RWPE2 (cell line): Measurements from ENCODE around the gene ZFAND3.
"Not testable (repeated sequence)": the region's sequence is repeated elsewhere in the genome, so short reads cannot be mapped to it uniquely, and the experiment has no call there.

ENCODE experiments used
- ATAC-seq: fragments of 200-7000 bp; cut with Tn5 transposase; 3 replicates; pipeline ENCODE4 v1.9.1; 2021; ENCODE audit warnings: low read depth
- DNase-seq: peaks from one replicate; pipeline ENCODE4 v3.0.0-alpha.2; 2020; ENCODE audit warnings: low spot score
- H3K27ac ChIP-seq: fragments of 450-650 bp; 2 replicates; pipeline ENCODE4 v1.5.1; 2017; ENCODE audit warnings: mild to moderate bottlenecking; ENCODE audit not compliant: poor library complexity, severe bottlenecking
- H3K27me3 ChIP-seq: fragments of 250-450 bp; sonication (Bioruptor Pico); 2 replicates; pipeline ENCODE4 v1.5.1; 2021; ENCODE audit warnings: mild to moderate bottlenecking, moderate library complexity; ENCODE audit not compliant: insufficient read depth, poor library complexity, severe bottlenecking
- H3K36me3 ChIP-seq: fragments of 250-450 bp; sonication (Bioruptor Pico); 2 replicates; pipeline ENCODE4 v1.5.1; 2020; ENCODE audit warnings: low read depth, mild to moderate bottlenecking, moderate library complexity
- H3K4me1 ChIP-seq: fragments of 250-450 bp; sonication (Bioruptor Pico); 2 replicates; pipeline ENCODE4 v1.5.1; 2021; ENCODE audit warnings: mild to moderate bottlenecking, moderate library complexity; ENCODE audit not compliant: insufficient read depth, poor library complexity, severe bottlenecking
- H3K4me3 ChIP-seq: fragments of 250-450 bp; sonication (Bioruptor Pico); 2 replicates; pipeline ENCODE4 v1.5.1; 2021; ENCODE audit warnings: mild to moderate bottlenecking, moderate library complexity; ENCODE audit not compliant: severe bottlenecking
- H3K9me3 ChIP-seq: fragments of 250-450 bp; sonication (Bioruptor Pico); 2 replicates; pipeline ENCODE4 v1.5.1; 2021; ENCODE audit warnings: mild to moderate bottlenecking, moderate library complexity; ENCODE audit not compliant: severe bottlenecking
- TF ChIP-seq, protein P1 (sequence below): fragments of 450-650 bp; IDR thresholded peaks from one replicate; pipeline ENCODE4 v1.5.1; 2017; ENCODE audit warnings: mild to moderate bottlenecking, moderate library complexity; ENCODE audit not compliant: poor library complexity, severe bottlenecking

The ZFAND3 gene

GRCh38 chr6:37943436-37944058, 124.0 kb downstream of the ZFAND3 start:
- no peak overlapping the region for H3K27ac ChIP-seq
- no peaks in the 10 kb centered on the region for H3K36me3 ChIP-seq
- H3K4me1 ChIP-seq, result peaks cover 3% of the 10 kb centered on the region
- ATAC-seq, result no peak
- no peaks in the 10 kb centered on the region for H3K27me3 ChIP-seq
- TF ChIP-seq, protein P1, sequence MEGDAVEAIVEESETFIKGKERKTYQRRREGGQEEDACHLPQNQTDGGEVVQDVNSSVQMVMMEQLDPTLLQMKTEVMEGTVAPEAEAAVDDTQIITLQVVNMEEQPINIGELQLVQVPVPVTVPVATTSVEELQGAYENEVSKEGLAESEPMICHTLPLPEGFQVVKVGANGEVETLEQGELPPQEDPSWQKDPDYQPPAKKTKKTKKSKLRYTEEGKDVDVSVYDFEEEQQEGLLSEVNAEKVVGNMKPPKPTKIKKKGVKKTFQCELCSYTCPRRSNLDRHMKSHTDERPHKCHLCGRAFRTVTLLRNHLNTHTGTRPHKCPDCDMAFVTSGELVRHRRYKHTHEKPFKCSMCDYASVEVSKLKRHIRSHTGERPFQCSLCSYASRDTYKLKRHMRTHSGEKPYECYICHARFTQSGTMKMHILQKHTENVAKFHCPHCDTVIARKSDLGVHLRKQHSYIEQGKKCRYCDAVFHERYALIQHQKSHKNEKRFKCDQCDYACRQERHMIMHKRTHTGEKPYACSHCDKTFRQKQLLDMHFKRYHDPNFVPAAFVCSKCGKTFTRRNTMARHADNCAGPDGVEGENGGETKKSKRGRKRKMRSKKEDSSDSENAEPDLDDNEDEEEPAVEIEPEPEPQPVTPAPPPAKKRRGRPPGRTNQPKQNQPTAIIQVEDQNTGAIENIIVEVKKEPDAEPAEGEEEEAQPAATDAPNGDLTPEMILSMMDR, result no peak
- no peaks in the 10 kb centered on the region for H3K9me3 ChIP-seq
- no peak for DNase-seq
- no peak overlapping the region for H3K4me3 ChIP-seq

DNA sequence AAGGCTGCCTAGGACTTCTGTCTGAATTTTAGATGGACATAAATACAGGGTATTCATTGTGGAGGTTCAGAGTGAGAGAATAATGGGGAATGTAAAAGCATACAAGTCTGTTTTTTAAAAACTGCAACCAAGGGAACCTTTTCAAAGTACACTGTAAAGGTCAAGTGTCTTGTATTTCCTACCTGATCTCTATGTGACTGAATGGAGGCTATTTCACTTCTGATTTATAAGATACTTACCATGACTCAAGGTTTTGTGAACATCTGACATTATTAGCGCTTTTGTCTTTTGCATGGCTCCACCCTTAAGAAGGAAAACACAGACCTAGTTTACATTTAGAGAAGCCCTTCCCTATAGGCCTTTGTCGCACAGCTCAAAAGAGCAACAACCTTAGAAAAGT, 126.5 kb downstream of the ZFAND3 start:
- TF ChIP-seq, protein P1, result no peak

GRCh38 chr6:37947468-37947867, 127.9 kb downstream of the ZFAND3 start:
- ATAC-seq, result no peak
- DNase-seq, result no peak
- TF ChIP-seq, protein P1, result no peak
- no peaks in the 10 kb centered on the region for H3K9me3 ChIP-seq
- no peak overlapping the region for H3K27ac ChIP-seq
- H3K36me3 ChIP-seq, result no peaks in the 10 kb centered on the region
- H3K4me1 ChIP-seq, result peaks cover under 1% of the 10 kb centered on the region
- H3K4me3 ChIP-seq, result no peak overlapping the region
- H3K27me3 ChIP-seq, result no peaks in the 10 kb centered on the region

More for the DNA sequence above, 126.5 kb downstream of the ZFAND3 start:
- no peaks in the 10 kb centered on the region for H3K36me3 ChIP-seq
- DNase-seq, result no peak
- H3K9me3 ChIP-seq, result no peaks in the 10 kb centered on the region
- H3K27ac ChIP-seq, result no peak overlapping the region
- H3K27me3 ChIP-seq, result no peaks in the 10 kb centered on the region
- peaks cover 3% of the 10 kb centered on the region for H3K4me1 ChIP-seq
- no peak overlapping the region for H3K4me3 ChIP-seq
- ATAC-seq, result no peak

- not testable (repeated sequence) for H3K4me3 ChIP-seq, H3K27ac ChIP-seq, H3K27me3 ChIP-seq, H3K9me3 ChIP-seq, DNase-seq, H3K4me1 ChIP-seq, ATAC-seq, H3K36me3 ChIP-seq
Observed at GRCh38 chr6:37948584-37948983, 129.1 kb downstream of the ZFAND3 start.

- no peak for DNase-seq
- H3K4me1 ChIP-seq, result no peaks in the 10 kb centered on the region
- no peaks in the 10 kb centered on the region for H3K9me3 ChIP-seq
- TF ChIP-seq, protein P1, result no peak
- H3K4me3 ChIP-seq, result no peak overlapping the region
- no peaks in the 10 kb centered on the region for H3K36me3 ChIP-seq
- no peaks in the 10 kb centered on the region for H3K27me3 ChIP-seq
- H3K27ac ChIP-seq, result no peak overlapping the region
- no peak for ATAC-seq
Observed at GRCh38 chr6:37952027-37952426, 132.5 kb downstream of the ZFAND3 start.
